T-cell (primary cell): ENCODE measurements around the gene GRM1. TPM values are rescaled to one million over a fixed set of nuclear protein-coding genes. Genes with fewer than 3 reads are reported as not detected.

Experiments used
- ATAC-seq, 4 experiments: fragments of 200-7000 bp in 3 of 4; fragments of 150-1000 bp in 1 of 4; cut with Tn5 transposase; replicated peaks in 1 of 4; 1 replicate in 3 of 4; 2 replicates in 1 of 4; pipeline ENCODE4 v1.10.0; 2021; ENCODE audit warnings: moderate library complexity in 3 of 4, mild to moderate bottlenecking in 2 of 4, moderate number of reproducible peaks in 1 of 4
- CTCF ChIA-PET, 2 donors: fragments of 300-600 bp; sonication (Branson Sonifier 250); formaldehyde crosslinking; loops; one replicate each; lab custom pipeline; 2022; ENCODE audit warnings: antibody characterized with exemption in 2 of 2; lab: Charles Lee
- POLR2A ChIA-PET, 2 donors: fragments of 300-600 bp; sonication (Branson Sonifier 250); formaldehyde crosslinking; loops; one replicate each; lab custom pipeline; 2022; ENCODE audit warnings: antibody characterized with exemption in 2 of 2; lab: Charles Lee
- DNase-seq, 35 experiments: peaks; one replicate each; pipeline versions ENCODE4 v3.0.0 to v3.0.0-alpha.2; 2013 to 2023
- H3K27ac ChIP-seq: one replicate; pipeline ENCODE4 v1.5.1; 2013; ENCODE audit warnings: low read length
- H3K27me3 ChIP-seq, 2 experiments: replicated peaks in 1 of 2; 1 replicate in 1 of 2; 2 replicates in 1 of 2; pipeline versions ENCODE4 v1.6.1 to v1.7.0; 2013; ENCODE audit warnings: low read length in 1 of 2, mixed read lengths in 1 of 2; ENCODE audit not compliant: control insufficient read depth in 2 of 2, insufficient read depth in 2 of 2; ENCODE audit errors: extremely low read depth in 1 of 2
- H3K36me3 ChIP-seq, 2 donors: 1 replicate in 1 of 2; 2 replicates in 1 of 2; pipeline versions ENCODE4 v1.6.1 to v1.7.0; 2013; ENCODE audit warnings: low read length in 1 of 2; ENCODE audit not compliant: control insufficient read depth in 2 of 2, insufficient read depth in 1 of 2; ENCODE audit errors: extremely low read depth in 1 of 2
- H3K4me1 ChIP-seq, 2 experiments: 1 replicate in 1 of 2; 2 replicates in 1 of 2; pipeline versions ENCODE4 v1.6.1 to v1.7.0; 2013; ENCODE audit warnings: low read length in 2 of 2, mixed read lengths in 1 of 2; ENCODE audit not compliant: insufficient read depth in 2 of 2, control insufficient read depth in 1 of 2; ENCODE audit errors: extremely low read depth in 1 of 2
- H3K4me3 ChIP-seq, 2 donors: 1 replicate in 1 of 2; 2 replicates in 1 of 2; pipeline versions ENCODE4 v1.5.1 to v1.7.0; 2013; ENCODE audit warnings: mild to moderate bottlenecking in 2 of 2, low read length in 1 of 2, moderate library complexity in 1 of 2; ENCODE audit not compliant: control insufficient read depth in 1 of 2; ENCODE audit errors: extremely low read depth in 1 of 2
- H3K9me3 ChIP-seq: 2 replicates; pipeline ENCODE4 v1.7.0; 2013
- H3K27ac Mint-ChIP-seq, 2 donors: one replicate each; pipeline ENCODE4 v1.8.0; 2020 to 2021; ENCODE audit warnings: mild to moderate bottlenecking in 2 of 2, mixed read lengths in 2 of 2
- H3K27me3 Mint-ChIP-seq, 2 donors: one replicate each; pipeline ENCODE4 v1.8.0; 2021 to 2022; ENCODE audit warnings: mixed read lengths in 2 of 2
- H3K36me3 Mint-ChIP-seq: one replicate; pipeline ENCODE4 v1.8.0; 2021; ENCODE audit warnings: mixed read lengths
- H3K4me1 Mint-ChIP-seq, 3 donors: one replicate each; pipeline ENCODE4 v1.8.0; 2020 to 2022; ENCODE audit warnings: mixed read lengths in 3 of 3, mild to moderate bottlenecking in 1 of 3
- H3K4me3 Mint-ChIP-seq, 3 donors: one replicate each; pipeline ENCODE4 v1.8.0; 2020 to 2022; ENCODE audit warnings: mild to moderate bottlenecking in 3 of 3, mixed read lengths in 3 of 3, moderate library complexity in 3 of 3
- H3K9me3 Mint-ChIP-seq, 3 donors: one replicate each; pipeline ENCODE4 v1.8.0; 2020 to 2022; ENCODE audit warnings: mixed read lengths in 3 of 3
- WGBS: methylation state at CpG from one replicate; pipeline ENCODE4 v1.1.5; 2013; ENCODE audit warnings: missing lambda C conversion rate; ENCODE audit not compliant: insufficient coverage; 5-methylcytosine and 5-hydroxymethylcytosine counted together
- total RNA-seq, 35 experiments: library from RNA in 6 of 35; stranded (reverse) in 6 of 35; fragments of 120-200 nt in 1 of 35; gene quantifications; one replicate each; pipeline versions ENCODE4 v1.2.1 to v1.2.4 and lab custom pipeline; 2013 to 2026

GRM1 gene
- total RNA-seq, 5 donors from 2014 or later (not counting 1 experiment from before 2014, with no cell fraction given), result not detected

GRCh38 chr6:146433881-146434731 lies 405.2 kb downstream of the GRM1 start:
- Mint-ChIP-seq H3K9me3 (no peaks in the 10 kb centered on the region), H3K4me1 (no peaks in the 10 kb centered on the region), H3K27ac (no peak overlapping the region), H3K4me3 (no peak overlapping the region), H3K36me3 (no peaks in the 10 kb centered on the region), H3K27me3 (peaks cover 15 to 17% of the 10 kb centered on the region in 2 donors)
- Histone ChIP-seq H3K9me3 (no peaks in the 10 kb centered on the region), H3K27me3 (peaks cover 0 to 13% of the 10 kb centered on the region in 2 experiments), H3K4me3 (peak overlapping the region in 1 of 2 donors; percentile 44), H3K27ac (no peak overlapping the region), H3K36me3 (no peaks in the 10 kb centered on the region), H3K4me1 (no peaks in the 10 kb centered on the region)
- CTCF ChIA-PET, result no interaction called here
- ATAC-seq, result no peak
- WGBS, result 30% methylated on average over 47 of the region's 59 CpGs
- DNase-seq, result no peak
- POLR2A ChIA-PET, result no interaction called here

- POLR2A ChIA-PET, result no interaction called here
- Histone ChIP-seq H3K27ac (no peak overlapping the region), H3K4me3 (peak overlapping the region in 1 of 2 donors; percentile 44), H3K4me1 (no peaks in the 10 kb centered on the region), H3K36me3 (no peaks in the 10 kb centered on the region), H3K9me3 (no peaks in the 10 kb centered on the region), H3K27me3 (peaks cover 0 to 13% of the 10 kb centered on the region in 2 experiments)
- Mint-ChIP-seq H3K9me3 (no peaks in the 10 kb centered on the region), H3K27ac (no peak overlapping the region), H3K4me3 (no peak overlapping the region), H3K27me3 (peaks cover 15 to 17% of the 10 kb centered on the region in 2 donors), H3K36me3 (no peaks in the 10 kb centered on the region), H3K4me1 (no peaks in the 10 kb centered on the region)
- CTCF ChIA-PET, result no interaction called here
- ATAC-seq (no peak), DNase-seq (no peak)
- 64% methylated on average over 5 of the region's 15 CpGs for WGBS
These were observed 406.0 kb downstream of the GRM1 start for GRCh38 chr6:146434732-146435390.

- Histone ChIP-seq H3K36me3 (no peaks in the 10 kb centered on the region), H3K4me1 (no peaks in the 10 kb centered on the region), H3K27ac (no peak overlapping the region), H3K4me3 (no peak overlapping the region), H3K9me3 (no peaks in the 10 kb centered on the region), H3K27me3 (no peaks in the 10 kb centered on the region)
- CTCF ChIA-PET, result no interaction called here
- POLR2A ChIA-PET, result no interaction called here
- H3K27ac Mint-ChIP-seq, result no peak overlapping the region
- no peaks in the 10 kb centered on the region for H3K4me1 Mint-ChIP-seq
- no peaks in the 10 kb centered on the region for H3K36me3 Mint-ChIP-seq
- no peak for DNase-seq
- ATAC-seq, result no peak
- no CpG with 5 or more reads among the region's 2 CpGs for WGBS
- no peaks in the 10 kb centered on the region for H3K9me3 Mint-ChIP-seq
- H3K27me3 Mint-ChIP-seq, result no peaks in the 10 kb centered on the region
- no peak overlapping the region for H3K4me3 Mint-ChIP-seq
These were observed 413.0 kb downstream of the GRM1 start for GRCh38 chr6:146441907-146442306.

- peaks cover 5 to 10% (median 5%) of the 10 kb centered on the region in 3 donors for H3K9me3 Mint-ChIP-seq
- Histone ChIP-seq H3K4me3 (no peak overlapping the region), H3K27ac (no peak overlapping the region), H3K27me3 (no peaks in the 10 kb centered on the region), H3K4me1 (no peaks in the 10 kb centered on the region), H3K36me3 (no peaks in the 10 kb centered on the region), H3K9me3 (no peaks in the 10 kb centered on the region)
- ATAC-seq (no peak), DNase-seq (no peak)
- ChIA-PET CTCF (no interaction called here), POLR2A (no interaction called here)
- no peak overlapping the region for H3K27ac Mint-ChIP-seq
- no peaks in the 10 kb centered on the region for H3K4me1 Mint-ChIP-seq
- H3K27me3 Mint-ChIP-seq, result no peaks in the 10 kb centered on the region
- H3K36me3 Mint-ChIP-seq, result no peaks in the 10 kb centered on the region
- H3K4me3 Mint-ChIP-seq, result no peak overlapping the region
- WGBS, result no CpG with 5 or more reads among the region's 5 CpGs
These were observed 415.3 kb downstream of the GRM1 start for GRCh38 chr6:146444189-146444588.

GRCh38 chr6:146445233-146445632 lies 416.4 kb downstream of the GRM1 start:
- Mint-ChIP-seq H3K9me3 (peaks cover 7 to 11% (median 7%) of the 10 kb centered on the region in 3 donors), H3K4me3 (no peak overlapping the region), H3K4me1 (no peaks in the 10 kb centered on the region), H3K27me3 (no peaks in the 10 kb centered on the region), H3K36me3 (no peaks in the 10 kb centered on the region), H3K27ac (no peak overlapping the region)
- Histone ChIP-seq H3K4me3 (no peak overlapping the region), H3K27me3 (no peaks in the 10 kb centered on the region), H3K4me1 (no peaks in the 10 kb centered on the region), H3K36me3 (no peaks in the 10 kb centered on the region), H3K27ac (no peak overlapping the region), H3K9me3 (no peaks in the 10 kb centered on the region)
- ChIA-PET CTCF (no interaction called here), POLR2A (no interaction called here)
- no peak for DNase-seq
- no CpG with 5 or more reads among the region's 4 CpGs for WGBS
- ATAC-seq, result no peak

- ChIA-PET CTCF (no interaction called here), POLR2A (no interaction called here)
- Mint-ChIP-seq H3K27ac (no peak overlapping the region), H3K4me3 (no peak overlapping the region), H3K36me3 (no peaks in the 10 kb centered on the region), H3K4me1 (no peaks in the 10 kb centered on the region), H3K9me3 (peaks cover 18 to 30% (median 29%) of the 10 kb centered on the region in 3 donors), H3K27me3 (no peaks in the 10 kb centered on the region)
- ATAC-seq, result no peak
- no CpG with 5 or more reads among the region's 1 CpG for WGBS
- no peak overlapping the region for H3K27ac ChIP-seq
- no peak for DNase-seq
- H3K9me3 ChIP-seq, result no peaks in the 10 kb centered on the region
- H3K4me3 ChIP-seq, result no peak overlapping the region
- no peaks in the 10 kb centered on the region for H3K36me3 ChIP-seq
- no peaks in the 10 kb centered on the region for H3K4me1 ChIP-seq
- no peaks in the 10 kb centered on the region for H3K27me3 ChIP-seq
These were observed 428.0 kb downstream of the GRM1 start for GRCh38 chr6:146456886-146457285.
